Central memory CD4-positive, alpha-beta T cell (primary cell): Measurements from ENCODE around the gene MAN1B1.
A peak's percentile ranks its signal among the peaks of the same experiment; 100 is the strongest.
"Not testable (repeated sequence)": the region's sequence is repeated elsewhere in the genome, so short reads cannot be mapped to it uniquely, and the experiment has no call there.

Experiments
- DNase-seq: peaks from one replicate; pipeline ENCODE4 v3.0.0; 2022

Gene MAN1B1

GRCh38 chr9:137112564-137113384, 26.0 kb downstream of the MAN1B1 start:
- no peak for DNase-seq

DNA sequence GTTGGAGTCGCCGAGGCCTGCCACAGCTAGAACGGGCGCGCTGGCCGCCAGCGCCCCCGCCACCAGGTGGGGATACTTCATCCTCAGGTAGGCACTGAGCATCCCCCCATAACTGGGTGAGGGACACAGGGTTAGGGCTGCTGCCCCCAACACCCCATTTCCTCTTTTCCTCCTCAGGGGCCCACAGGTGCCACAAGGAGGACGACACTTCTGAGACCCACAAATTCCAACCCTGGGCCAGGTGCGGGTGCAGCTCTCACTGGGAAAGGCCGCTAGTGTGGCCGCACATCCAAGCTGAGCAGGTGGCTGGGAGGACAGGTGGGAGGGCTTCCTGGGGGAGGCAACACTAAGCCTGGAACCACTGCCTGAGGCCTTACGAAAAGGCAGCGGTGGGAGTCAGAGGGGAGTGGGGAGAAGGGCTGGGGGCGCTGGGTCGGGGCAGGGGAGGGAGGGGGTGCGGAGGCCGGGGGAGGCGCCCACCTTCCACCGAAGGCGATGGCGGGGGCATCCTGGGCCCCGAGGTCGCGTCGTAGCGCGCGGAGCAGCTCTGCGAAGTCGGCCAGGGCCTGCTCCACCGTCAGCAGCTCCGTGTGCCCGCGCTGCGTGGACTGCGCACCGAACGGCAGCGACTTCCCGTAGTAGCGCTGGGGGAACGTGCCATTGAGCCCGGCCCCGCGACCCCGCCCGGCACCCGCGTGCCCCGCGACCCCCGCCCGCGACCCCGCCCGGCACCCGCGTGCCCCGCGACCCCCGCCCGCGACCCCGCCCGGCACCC, 26.8 kb downstream of the MAN1B1 start:
- DNase-seq = peak; percentile 21

DNA sequence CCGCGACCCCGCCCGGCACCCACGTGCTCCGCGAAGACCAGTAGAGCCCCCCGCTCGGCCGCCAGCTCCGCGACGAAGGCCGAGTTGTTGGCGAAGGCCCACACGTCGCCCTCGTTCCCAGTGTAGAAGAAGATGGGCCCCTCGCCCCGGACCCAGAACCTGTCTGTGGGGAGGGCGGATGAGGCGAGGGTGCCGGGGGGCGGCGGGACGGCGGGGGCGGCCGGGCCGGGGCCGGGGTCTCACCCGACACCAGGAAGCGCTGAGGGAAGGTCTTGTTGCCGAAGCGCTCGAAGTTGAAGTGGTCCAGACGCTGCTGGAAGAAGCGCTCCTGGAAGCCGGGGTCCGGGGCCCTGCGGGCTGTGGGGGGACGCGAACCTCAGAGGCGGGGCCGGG, 27.4 kb downstream of the MAN1B1 start:
- no peak for DNase-seq

- peak; percentile 78 for DNase-seq
These were observed 28.0 kb downstream of the MAN1B1 start, which contains the start of gene DPP7 for GRCh38 chr9:137114613-137115393. Gene DPP7, minus strand, starts transcription at chr9:137114733. Its CDS starts 20 bp downstream, at chr9:137114713.

DNA sequence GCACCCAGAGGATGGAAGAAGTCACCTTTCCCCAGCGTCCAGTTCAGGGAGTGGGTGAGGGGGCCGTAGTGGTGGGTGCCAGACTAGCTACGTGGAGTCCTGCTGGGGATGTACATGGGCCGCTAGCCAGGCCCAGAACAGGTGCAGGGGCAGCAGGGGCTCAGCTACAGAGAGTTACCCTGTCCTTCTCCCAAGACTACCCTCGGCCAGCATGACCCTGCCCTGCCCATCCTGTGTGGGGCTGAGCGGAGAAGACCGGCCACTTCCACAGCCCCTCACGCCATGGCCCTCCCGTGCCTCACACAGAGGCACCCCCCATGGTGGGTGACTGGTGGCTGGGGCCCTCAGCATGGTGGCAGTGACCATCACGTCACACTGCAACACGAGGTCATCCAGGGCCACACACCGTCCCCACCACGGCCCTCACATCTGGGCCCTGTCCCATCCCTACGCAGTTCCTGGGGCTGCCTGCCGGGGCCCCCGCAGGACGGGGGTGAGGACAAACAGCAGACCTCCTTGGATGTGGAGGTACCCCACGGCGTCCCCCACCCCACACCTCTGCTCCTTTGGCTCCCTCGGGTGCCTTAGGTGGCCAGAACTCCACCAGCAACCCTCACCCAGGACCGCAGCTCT, 28.7 kb downstream of the MAN1B1 start:
- DNase-seq = no peak

DNA sequence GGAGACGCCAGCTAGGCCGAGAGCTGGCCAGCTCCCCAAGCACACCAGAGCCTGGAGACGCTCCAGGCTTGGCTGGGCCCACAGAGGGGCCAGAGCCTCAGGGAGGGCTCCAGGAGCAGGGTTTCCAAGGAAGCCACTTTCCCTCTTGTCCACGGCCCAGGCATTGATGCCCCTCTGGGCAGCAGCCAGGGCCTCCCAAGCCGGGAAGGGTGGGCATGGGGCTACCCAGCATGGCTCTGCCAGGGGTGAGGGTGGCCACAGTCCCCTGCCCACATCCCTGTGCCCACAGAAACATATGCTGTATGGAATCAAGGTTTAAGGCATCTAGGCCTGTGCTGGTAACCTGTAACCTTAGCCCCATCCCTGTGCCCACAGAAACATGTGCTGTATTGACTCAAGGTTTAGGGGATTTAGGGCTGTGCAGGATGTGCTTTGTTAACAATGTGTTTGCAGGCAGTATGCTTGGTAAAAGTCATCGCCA, 29.3 kb downstream of the MAN1B1 start:
- DNase-seq = no peak

DNA sequence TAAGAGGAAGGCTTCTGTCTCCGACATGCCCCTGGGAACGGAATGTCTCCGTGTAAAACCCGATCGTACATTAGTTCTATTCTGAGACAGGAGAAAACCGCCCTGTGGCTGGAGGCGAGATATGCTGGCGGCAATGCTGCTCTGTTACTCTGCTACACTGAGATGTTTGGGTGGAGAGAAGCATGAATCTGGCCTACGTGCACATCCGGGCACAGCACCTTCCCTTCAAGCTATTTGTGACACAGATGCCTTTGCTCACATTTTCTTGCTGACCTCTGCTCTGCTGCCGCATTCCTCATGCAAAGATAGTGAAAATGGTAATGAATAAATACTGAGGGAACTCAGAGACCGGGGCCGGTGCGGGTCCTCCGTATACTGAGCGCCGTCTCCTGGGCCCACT, 29.9 kb downstream of the MAN1B1 start:
- DNase-seq = no peak

- no peak for DNase-seq
These were observed 30.5 kb downstream of the MAN1B1 start for GRCh38 chr9:137117269-137117731.

DNA sequence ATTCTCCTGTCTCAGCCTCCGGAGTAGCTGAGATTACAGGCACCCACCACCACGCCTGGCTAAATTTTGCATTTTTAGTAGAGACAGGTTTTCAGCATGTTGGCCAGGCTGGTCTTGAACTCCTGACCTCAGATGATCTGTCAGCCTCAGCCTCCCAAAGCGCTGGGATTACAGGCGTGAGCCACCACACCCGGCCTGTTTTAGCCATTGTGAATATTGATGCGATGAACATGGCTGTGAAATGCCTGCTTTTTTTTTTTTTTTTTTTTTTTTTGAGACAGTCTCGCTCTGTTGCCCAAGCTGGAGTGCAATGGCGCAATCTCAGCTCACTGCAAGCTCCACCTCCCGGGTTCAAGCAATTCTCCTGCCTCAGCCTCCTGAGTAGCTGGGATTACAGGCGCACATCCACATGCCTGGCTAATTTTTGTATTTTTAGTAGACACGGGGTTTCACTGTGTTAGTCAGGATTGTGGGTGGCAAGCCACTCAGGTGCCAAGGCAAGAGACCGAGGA, 31.4 kb downstream of the MAN1B1 start:
- DNase-seq = not testable (repeated sequence)

DNA sequence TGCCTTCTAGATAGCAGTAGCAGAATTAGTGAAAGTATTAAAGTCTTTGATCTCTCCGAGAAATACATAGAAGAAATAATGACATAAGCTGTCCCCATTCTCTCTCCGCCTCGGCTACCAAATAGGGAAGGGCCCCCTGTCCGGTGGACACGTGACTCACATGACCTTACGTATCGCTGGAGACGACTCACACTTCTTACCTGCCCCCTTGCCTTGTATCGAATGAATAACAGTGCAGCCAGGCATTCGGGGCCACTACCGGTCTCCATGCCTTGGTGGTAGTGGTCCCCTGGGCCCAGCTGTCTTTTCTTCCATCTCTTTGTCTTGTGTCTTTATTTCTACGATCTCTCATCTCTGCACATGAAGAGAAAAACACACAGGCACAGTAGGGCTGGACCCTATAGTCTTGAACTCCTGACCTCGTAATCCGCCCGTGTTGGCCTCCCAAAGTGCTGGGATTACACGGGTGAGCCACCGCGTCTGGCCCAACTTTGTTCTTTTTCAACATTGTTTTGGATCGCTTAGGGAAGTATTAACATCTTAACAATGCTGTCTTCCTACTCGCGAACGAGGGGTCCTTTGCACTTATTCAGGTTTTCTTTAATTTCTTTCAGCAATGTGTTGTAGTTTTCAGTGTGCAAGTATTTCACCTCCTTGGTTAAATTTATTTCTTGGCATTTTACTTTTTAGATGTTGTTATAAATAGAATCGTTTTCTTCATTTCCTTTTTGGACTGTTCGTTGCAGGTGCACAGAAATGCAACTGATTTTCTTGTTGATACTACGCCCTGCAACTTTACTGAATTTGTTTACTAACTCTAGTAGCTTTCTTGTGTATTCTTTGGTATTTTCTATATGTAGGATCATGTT, 35.4 kb downstream of the MAN1B1 start:
- not testable (repeated sequence) for DNase-seq

GRCh38 chr9:137122796-137123467, 36.1 kb downstream of the MAN1B1 start:
- not testable (repeated sequence) for DNase-seq

GRCh38 chr9:137123468-137123837, 36.7 kb downstream of the MAN1B1 start:
- no peak for DNase-seq

- not testable (repeated sequence) for DNase-seq
These were observed 37.2 kb downstream of the MAN1B1 start for GRCh38 chr9:137123952-137124462.

DNA sequence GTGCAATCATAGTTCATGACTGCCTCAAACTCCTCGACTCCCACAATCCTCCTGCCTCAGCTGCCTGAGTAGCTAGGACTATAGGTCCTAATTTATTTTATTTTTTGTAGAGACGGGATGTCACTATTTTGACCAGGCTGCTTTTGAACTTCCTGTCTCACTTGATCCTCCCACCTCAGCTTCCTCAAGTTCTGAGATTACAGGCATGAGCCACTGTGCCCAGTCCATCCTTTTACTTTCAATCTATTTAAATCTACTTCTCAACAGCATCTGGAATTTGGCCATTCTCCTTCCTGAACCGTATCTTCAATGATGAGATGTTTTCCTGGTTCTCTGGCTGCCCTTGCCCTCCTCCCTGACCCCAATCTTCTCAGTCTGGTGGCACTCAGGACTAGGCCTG, 40.0 kb downstream of the MAN1B1 start:
- no peak for DNase-seq

- peak; percentile 49 for DNase-seq
These were observed 40.7 kb downstream of the MAN1B1 start for GRCh38 chr9:137127301-137128157.

- no peak for DNase-seq
These were observed 41.5 kb downstream of the MAN1B1 start for GRCh38 chr9:137128158-137128861.

DNA sequence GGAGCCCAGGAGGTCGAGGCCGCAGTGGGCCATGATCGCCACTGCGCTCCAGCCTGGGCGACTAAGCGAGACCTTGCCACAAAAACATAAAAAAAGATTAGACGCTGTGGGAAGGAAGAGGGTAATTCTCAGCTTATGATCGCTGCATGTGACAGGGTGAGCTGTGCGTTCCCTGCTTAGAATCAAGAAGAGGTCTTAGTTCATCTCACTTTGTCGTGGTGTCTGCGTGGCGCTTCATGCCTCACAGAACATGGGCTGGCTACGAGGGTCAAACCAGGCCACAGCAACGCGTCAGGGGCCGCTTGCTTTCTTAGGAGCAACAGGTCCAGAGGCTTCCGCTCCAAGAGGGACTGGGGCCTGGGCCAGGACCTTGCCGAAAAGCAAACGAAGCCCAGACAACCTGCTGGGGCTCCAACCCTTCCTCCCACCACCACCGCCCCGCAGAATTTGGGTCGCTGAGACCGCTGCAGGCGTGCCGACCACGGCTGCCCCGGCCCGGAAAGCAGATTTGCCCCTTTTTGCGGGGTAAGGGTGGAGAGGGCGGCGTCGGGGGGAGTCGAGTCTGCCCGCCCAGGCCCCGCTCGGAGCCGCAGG, 42.2 kb downstream of the MAN1B1 start:
- DNase-seq = no peak
